ENCODE measurements around the gene TMEM270.
"Not testable (repeated sequence)": the region's sequence is repeated elsewhere in the genome, so short reads cannot be mapped to it uniquely, and the experiment has no call there.

TMEM270 gene

DNA sequence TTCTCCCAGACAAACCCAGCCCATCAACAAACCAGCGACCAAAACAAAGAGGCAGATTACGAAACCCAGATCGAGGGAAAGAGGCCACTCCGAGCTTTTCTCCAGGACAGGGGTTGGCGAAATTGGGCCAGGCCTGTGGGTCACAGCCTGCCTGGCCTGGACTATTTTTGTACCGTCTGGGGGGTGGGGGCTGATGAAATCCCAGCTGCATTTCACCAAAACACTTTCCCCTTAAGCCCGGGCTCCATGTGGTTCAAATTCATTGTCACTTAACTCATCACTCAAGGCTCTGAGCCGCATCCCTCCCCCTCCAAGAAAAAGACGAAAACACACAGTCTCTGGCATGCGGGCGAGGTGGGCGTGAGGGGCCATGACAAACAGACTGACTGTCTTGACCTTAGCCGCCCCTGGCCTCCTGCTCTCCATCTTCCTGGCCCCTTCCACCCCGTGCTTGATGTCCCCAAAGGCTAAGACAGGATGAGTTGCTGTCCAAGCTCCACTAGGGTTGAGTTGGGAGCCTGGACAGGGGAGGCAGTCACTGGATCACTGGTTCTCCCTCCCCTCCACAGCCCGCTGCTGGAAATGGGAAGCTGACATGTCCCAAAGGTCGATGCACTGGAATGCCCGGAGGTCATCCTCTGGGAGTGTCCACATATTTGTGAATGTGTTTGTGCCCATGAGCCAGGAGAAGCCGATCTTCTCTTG is 19.2 kb downstream of the TMEM270 start:
- TF ChIP-seq GATA1 (IDR thresholded peaks at IDR 0.05; ENCODE audit: low read depth, low read length) (no peak), POLR2A (IDR thresholded peaks at IDR 0.05; ENCODE audit: low read length) (no peak)
- no peak for DNase-seq

DNA sequence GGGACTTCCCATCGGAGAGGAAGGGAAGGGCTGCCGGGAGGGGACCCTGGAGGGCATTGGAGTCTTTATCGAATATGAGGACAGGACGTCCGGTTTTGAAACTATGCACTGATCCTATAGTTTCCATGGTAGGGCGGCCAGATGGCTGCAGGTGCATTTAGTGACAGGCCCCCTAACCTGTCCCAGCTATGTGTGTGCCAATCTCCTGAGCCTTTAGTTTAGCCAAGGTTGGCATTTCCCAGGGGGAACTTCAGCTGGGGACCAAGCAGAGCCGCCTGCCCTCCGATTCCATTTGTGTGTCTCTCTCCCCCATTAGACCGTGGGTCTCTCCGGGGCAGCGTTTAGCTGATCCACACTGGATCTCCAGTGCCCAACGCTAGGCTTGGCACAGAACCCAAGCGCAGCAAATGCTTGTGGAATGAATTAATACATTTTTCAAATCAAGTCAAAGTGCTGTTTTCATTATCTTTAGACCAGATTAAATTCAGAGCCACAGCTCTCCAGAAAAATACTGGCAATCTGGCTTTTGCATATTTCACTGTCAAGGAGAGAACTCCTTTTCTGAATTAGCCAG is 19.9 kb downstream of the TMEM270 start:
- DNase-seq, result no peak
- TF ChIP-seq POLR2A (IDR thresholded peaks at IDR 0.05; ENCODE audit: low read length) (no peak), GATA1 (IDR thresholded peaks at IDR 0.05; ENCODE audit: low read depth, low read length) (no peak)

DNA sequence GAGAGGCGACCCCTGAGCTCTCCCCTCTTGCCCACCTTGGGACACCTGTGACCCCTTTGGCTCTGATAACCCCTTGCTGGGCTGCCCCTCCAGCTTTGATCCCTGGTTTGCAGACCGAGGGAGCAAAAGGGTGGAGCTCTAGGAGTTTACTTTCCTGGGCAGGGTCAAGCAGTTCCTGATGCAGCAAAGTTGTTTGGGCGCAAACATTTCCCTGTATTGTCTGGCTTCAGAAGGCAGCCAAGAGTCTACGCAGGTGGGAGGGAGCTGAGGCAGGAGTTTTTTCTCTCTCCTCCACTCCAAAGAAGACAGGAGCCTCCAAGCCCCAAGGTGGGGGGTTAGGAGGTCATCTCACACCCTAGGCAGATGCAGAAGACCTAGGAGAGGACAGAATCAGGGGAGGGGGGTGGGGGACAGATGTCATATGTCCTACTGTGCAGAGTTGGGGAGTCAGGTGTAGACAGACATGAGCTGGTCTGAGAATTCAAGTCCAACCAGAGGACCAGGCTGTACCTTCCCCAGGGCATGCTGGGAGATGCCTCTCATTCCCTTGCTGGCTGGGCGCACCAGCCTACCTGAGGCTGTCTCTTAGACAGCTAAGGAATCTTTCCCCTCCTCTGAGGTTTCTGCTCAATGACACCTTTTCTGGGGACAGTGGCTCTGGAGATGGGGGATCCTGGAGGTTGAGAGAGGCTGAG is 20.5 kb downstream of the TMEM270 start:
- no peak for DNase-seq
- TF ChIP-seq POLR2A (IDR thresholded peaks at IDR 0.05; ENCODE audit: low read length), result no peak
- no peak for TF ChIP-seq GATA1 (IDR thresholded peaks at IDR 0.05; ENCODE audit: low read depth, low read length)

DNA sequence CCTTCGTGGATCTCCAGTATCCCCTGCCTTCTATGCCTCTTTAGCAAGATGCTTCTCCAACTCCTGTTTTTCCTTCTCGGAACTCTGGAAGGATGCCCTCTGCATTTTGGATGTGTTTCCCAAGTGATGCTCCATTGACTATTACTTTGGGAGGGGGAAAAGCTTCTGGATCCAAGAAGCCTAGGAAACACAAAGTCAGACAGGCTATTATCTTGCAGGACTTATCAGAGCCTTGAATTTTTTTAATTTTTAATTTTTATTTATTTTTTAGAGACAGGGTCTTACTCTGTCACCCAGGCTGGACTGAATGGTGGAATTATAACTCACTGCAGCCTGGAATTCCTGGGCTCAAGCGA is 21.1 kb downstream of the TMEM270 start:
- TF ChIP-seq POLR2A (IDR thresholded peaks at IDR 0.05; ENCODE audit: low read length) (no peak), GATA1 (IDR thresholded peaks at IDR 0.05; ENCODE audit: low read depth, low read length) (no peak)
- no peak for DNase-seq

DNA sequence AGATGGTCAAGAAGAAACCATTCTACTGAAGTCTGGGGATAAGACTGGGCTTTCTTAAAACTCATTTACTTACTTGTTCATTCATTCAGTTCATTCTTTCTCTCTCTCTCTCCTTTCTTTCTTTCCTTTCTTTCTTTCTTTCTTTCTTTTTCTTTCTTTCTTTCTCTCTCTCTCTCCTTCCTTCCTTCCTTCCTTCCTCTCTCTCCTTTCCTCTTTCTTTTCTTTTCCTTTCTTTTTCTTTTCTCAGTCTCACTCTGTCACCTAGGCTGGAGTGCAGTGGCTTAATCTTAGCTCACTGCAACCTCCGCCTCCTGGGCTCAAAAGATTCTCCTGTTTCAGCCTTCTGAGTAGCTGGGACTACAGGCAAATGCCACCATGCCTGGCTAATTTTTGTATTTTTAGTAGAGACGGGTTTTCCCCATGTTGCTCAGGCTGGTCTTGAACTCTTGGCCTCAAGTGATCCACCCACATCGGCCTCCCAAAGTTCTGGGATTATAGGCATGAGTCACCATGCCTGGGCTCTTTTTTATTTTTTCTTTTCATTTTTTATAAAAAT is 24.0 kb downstream of the TMEM270 start:
- DNase-seq, result not testable (repeated sequence)

DNA sequence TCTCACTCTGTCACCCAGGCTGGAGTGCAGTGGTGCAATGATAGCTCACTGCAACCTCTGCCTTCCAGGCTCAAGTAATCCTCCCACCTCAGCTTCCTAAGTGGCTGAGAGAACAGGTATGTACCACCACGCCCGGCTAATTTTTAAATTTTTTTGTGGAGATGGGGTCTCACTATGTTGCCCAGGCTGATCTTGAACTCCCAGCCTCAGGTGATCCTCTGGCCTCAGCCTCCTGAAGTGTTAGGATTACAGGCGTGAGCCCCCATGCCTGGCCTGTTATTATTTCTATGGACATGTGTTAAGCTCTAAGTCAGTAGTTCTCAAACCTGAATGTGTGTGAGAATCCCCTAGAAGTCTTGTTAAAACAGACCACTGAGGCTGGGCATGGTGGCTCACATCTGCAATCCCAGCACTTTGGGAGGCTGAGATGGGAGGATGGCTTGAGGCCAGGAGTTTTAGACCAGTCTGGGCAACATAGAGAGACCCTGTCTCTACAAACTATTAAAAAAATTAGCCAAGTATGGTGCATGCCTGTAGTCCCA is 24.5 kb downstream of the TMEM270 start:
- peak in 1 of 2 experiments; percentile 45 for DNase-seq
- TF ChIP-seq POLR2A (IDR thresholded peaks at IDR 0.05; ENCODE audit: low read length) (no peak), GATA1 (IDR thresholded peaks at IDR 0.05; ENCODE audit: low read depth, low read length) (no peak)

DNA sequence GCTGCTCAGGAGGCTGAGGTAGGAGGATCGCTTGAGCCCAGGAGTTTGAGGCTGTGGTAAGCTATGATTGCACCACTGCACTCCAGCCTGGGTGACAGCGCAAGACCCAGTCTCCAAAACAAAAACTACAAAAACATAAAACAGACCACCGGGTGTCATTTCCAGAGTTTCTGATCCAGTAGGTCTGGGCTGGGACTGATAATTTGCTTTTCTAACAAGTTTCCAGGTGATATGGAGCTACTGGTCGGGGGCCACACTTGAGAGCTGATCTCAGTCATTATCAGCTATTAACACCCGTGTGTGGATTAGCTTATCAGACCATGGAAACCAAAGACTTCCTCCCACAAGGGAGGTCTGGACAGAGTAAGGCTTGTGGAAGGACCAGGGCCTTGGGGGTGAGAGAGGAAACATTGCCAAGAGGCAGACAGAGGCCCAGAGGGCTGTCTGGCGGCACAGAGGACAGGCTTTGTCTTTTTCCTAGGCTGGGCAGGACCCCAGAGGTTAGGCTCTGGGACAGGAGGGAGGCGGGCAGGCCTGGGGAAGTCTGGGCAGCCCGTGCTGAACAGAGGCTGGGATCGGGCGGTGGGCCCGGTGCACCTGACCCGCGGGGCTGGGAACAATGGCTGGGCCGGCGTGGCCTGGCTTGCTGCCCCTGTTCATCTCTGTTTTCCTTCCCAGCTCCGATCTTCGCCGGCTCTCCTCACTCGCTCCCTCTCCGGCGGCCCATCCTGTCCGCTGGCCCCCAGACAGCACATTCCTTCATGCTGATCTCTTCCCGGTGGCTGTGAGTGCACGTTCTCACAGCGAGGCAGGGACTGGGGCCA is 25.2 kb downstream of the TMEM270 start:
- DNase-seq, result peak; percentile 94 to 99
- TF ChIP-seq POLR2A (IDR thresholded peaks at IDR 0.05; ENCODE audit: low read length), result peak; percentile 86
- TF ChIP-seq GATA1 (IDR thresholded peaks at IDR 0.05; ENCODE audit: low read depth, low read length), result peak; percentile 89

DNA sequence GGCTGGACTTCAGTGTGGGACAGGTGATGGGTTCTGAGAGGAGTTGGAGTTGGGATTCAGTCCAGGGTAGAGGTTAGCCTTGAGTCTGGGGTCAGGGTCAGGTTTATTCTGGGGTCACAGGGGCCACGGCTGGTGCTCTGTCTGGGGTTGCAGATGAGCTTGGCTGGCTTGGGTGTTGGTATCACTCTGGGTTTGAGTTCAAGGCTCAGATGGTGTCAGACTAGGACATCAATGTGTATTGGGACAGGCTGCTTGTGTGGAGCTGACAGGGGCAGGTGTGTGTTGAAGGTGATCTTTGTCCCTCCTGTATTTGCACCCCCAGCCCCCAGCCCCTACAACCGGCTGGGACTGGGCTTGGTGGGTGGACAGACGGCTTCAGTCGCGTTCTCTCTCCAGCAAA is 26.8 kb downstream of the TMEM270 start:
- DNase-seq, result peak in 1 of 2 experiments; percentile 36

DNA sequence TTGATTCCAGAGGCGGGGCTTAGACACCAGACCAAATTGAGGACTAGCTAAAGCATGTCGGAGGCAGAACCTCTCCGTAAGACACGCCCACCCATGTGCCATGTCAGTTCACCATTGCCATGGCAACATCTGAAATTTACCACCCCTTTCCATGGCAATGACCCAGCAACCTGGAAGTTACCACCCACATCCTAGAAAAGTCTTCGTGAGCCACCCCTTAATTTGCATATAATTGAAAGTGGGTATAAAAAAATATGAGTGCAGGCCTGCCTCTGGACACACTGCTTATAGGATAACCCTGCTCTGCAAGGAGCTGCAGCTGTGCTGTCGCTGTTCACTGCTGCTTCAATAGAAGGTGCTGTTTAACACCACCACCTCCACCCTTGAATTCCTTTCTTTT is 28.0 kb downstream of the TMEM270 start:
- TF ChIP-seq POLR2A (IDR thresholded peaks at IDR 0.05; ENCODE audit: low read length), result no peak
- no peak for TF ChIP-seq GATA1 (IDR thresholded peaks at IDR 0.05; ENCODE audit: low read depth, low read length)
- DNase-seq, result peak; percentile 53 to 59

More for the DNA sequence above, 26.8 kb downstream of the TMEM270 start:
- TF ChIP-seq POLR2A (IDR thresholded peaks at IDR 0.05; ENCODE audit: low read length) (no peak), GATA1 (IDR thresholded peaks at IDR 0.05; ENCODE audit: low read depth, low read length) (no peak)

DNA sequence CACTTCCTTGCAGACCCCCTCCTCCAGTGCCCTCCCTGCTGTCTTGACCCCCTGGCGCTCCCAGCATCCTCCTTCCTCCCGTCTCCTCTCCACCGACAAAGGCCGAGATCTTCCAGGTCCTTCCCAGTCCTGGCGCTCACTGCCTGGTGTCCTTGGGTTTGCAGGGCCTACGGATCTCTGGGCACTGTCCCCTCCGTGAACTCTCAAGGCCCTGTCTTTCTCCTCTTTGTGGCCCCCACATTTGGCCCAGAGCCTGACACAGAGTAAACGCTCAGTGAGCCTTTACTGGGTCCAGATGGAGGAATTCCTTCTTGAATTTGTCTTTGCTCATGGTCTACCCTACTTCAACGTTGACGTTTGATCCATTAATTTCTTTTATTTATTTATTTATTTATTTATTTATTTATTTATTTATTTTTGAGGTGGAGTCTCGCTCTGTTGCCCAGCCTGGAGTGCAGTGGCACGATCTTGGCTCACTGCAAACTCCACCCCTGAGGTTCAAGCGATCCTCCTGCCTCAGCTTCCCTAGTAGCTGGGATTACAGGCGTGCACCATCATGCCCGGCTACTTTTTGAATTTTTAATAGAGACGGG is 29.7 kb downstream of the TMEM270 start:
- DNase-seq, result no peak
- TF ChIP-seq POLR2A (IDR thresholded peaks at IDR 0.05; ENCODE audit: low read length) (no peak), GATA1 (IDR thresholded peaks at IDR 0.05; ENCODE audit: low read depth, low read length) (no peak)

DNA sequence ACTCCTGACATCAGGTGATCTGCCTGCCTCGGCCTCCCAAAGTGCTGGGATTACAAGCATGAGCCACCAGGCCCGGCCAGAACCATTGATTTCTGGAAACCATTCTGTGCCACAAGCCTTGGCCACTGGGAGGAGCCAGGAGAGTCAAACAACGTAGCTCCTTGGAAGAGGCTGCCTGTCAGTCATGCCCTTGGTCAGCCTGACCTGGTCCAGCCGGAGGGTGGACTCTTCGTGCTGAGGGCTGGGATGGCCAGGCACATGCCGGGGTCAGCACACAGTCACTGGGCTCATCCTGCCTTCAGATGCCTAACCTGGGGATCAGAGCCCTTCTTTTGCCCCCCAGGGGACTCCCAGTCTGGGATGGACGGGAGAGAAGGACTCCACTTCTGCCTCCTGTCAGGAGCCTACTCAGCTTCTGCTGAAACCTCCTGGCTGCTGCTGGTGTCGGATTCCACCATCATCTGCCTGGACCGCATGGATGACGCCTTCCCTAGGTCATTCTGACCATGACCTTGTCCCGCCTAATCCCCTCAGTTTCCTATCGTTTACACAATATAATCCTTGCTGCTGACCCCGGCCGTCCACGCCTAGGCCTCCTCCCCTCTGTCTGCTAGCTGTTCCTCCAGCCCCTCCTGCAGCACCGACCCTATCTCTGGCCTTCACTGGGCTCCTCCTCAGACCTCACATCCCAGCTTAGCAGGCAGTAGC is 30.4 kb downstream of the TMEM270 start:
- TF ChIP-seq POLR2A (IDR thresholded peaks at IDR 0.05; ENCODE audit: low read length) (no peak), GATA1 (IDR thresholded peaks at IDR 0.05; ENCODE audit: low read depth, low read length) (no peak)
- no peak for DNase-seq

Data from erythroblast (primary cell).